Measurements from ENCODE around the gene CASTOR2.
"Not testable (repeated sequence)": the region's sequence is repeated elsewhere in the genome, so short reads cannot be mapped to it uniquely, and the experiment has no call there.

Gene CASTOR2

DNA sequence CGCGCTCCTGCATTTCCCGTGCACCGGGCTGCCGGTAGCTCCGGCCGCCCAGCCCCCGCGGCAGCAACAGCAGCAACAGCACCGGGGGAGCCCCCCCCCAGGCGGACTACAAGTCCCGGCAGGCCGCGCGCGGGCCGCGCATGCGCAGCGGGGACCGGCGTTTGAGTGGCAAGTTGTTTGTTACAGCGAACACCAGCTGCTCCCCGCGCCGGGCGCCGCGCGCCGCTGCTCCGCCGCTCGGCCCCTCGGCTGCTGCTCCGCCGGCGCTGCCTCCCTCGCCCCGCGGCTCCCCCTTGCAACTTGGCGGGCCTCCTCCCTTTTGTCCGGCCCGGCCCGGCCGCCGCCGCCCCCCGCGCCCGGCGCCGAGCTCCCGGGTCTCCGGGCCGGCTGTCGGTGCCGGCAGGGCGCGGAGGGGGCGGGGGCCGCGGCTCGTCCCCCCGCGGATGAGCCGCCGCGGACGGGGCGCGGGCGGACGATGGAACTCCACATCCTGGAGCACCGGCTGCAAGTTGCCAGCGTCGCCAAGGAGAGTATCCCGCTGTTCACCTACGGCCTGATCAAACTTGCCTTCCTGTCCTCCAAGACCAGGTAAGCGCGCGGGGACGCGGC, at the start of gene CASTOR2:
Gene CASTOR2, plus strand, starts transcription at position 195 of the 609 bp plus-strand sequence. Its CDS starts 281 bp downstream, at position 476.
- not testable (repeated sequence) for DNase-seq (ENCODE audit: low read depth)

DNA sequence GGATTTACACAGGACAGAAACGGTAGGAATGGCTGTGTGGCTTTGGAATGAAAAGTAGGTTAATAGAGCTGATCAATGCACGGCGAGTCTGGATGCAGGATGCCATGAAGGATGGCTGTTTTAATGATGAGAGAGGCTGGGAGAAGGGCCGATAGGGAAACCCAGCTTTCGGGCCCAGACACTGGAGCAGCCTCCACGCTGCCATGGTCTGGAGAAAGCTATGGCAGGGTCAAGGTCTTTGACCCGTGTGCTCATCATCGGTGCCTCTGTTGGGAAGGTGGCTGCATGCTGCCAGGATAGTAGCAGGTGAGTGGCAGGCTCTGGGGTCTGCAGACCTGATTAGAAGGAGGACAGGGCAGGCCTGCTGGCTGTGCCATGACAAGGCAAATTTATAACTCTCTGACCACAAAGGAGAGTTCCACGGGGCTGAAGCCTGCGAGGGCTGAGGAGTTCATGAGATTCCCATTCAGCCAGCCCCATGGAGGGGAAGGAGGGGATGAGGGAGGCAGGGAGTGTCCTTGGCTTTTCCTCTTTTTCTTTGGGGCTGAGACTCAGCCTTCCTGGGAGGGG, 42.1 kb upstream of the CASTOR2 start:
- DNase-seq (ENCODE audit: low read depth), result not testable (repeated sequence)

DNA sequence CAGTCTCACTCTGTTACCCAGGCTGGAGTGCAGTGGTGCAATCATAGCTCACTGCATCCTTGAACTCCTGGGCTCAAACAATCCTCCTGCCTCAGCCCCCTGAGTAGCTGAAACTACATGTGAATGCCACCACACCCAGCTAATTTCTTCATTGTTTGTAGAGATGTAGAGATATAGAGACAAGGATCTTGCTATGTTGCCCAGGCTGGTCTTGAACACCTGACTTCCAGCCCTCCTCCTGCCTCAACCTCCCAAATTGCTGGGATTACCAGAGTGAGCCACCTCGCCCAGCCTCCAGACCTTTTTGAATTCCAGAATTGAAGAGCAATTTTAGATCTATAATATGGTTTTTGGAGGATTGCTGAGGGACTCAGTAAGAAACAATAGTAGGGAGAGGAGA, 40.9 kb upstream of the CASTOR2 start:
- not testable (repeated sequence) for DNase-seq (ENCODE audit: low read depth)

GRCh38 chr7:74926968-74927367, 37.5 kb upstream of the CASTOR2 start:
- not testable (repeated sequence) for DNase-seq (ENCODE audit: low read depth)

DNA sequence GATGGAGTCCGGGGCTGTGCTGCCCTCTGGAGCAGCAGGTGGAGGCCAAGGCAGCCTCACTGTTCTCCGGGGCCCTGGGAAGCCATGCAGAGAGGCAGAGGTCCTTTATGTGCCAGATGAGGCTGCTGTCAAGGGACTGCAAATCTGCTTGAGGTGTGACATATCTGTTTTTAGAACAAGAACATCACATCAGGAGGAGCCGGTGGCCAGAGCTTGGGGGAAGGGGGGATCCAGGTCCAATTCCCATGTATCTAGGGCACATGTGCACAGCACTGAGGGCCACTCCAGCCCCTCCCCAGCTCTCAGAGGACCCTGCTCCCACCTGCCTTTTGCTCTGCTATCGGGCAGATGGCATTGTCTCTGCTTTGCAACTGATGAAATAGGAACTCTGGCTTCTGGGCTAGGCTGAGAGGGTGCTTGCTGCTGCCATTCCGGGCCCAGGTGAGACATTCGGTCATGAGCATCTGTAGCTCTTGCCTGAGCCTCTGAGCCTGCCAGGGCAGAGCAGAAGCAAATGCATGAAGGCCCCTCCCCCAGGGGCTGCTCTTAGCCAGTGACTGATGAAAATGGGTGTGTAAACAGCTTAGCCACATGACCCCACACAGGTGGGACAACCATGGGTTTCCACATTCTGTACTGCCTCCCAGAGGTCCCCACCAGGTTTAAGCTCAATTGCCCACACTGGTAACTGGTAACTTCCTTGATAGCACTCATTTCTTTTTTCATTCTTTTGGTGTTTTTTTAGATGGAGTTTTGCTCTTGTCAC, 32.8 kb upstream of the CASTOR2 start:
- not testable (repeated sequence) for DNase-seq (ENCODE audit: low read depth)

DNA sequence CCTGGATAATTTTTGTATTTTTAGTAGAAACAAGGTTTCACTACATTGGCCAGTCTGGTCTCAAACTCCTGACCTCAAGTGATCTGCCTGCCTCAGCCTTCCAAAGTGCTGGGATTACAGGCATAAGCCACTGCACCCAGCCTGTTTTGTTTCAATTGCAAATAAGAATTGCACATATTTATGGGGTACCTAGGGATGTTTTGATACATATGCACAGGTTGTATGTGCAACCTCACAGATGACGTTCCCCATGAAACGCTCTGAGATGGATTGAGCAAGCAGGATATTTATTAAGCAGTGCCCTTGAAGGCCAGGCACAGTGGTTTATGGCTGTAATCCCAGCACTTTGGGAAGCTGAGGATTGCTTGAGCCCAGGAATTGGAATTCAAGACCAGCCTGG, 25.1 kb upstream of the CASTOR2 start:
- DNase-seq (ENCODE audit: low read depth), result not testable (repeated sequence)

DNA sequence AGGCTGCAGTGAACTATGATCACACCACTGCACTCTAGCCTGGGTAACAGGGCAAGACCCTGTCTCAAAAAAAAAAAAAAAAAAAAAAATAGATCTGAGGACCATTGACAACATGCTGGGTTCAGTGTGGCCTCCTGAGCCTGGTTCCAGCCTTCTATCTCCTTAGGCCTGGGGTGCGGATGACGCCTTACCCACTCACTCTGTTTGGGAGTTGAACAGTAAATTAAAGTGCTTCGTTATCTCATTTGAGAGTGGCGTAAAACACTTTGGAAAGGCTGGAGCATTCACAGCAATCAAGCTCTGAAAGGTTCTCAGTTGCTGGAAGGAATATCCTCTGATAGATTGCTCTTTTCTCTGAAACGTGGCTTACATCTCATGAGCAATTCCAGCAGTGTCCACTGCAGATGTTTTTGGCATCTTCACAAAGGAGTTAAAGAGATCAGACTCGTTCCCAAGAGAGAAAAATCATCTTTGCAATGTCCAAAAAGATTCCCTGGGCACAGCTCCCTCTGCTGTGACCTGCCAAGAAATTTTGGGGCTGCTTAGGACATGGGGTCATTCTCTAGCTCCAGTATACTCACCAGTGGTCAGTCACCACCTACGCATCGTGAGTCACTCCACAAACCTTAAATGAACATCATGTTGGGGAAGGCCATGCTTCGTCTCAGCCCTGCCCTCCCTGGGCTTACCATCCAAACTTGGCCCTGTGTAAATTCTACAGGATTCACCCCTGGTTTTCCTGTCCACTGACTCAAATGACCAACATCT, 23.0 kb upstream of the CASTOR2 start:
- DNase-seq (ENCODE audit: low read depth), result not testable (repeated sequence)

DNA sequence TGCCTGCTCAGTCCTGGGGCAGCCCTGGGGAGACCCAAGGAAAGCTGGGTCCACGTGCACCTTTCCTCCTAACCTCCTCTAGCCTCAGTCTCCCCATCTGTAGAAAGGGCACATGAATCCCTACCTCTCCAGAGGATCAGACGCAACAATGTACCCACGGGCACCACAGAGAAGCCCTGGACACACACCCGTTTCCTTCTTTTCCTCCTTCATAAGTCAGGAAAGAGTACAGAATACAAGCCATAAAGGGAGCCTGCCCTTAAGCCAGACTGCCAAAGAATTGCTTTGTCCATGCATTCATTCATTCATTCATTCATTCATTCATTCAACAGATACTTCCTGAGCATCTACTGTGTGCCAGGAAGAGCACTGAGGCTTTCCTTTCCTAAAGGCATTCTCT, 20.6 kb upstream of the CASTOR2 start:
- not testable (repeated sequence) for DNase-seq (ENCODE audit: low read depth)

DNA sequence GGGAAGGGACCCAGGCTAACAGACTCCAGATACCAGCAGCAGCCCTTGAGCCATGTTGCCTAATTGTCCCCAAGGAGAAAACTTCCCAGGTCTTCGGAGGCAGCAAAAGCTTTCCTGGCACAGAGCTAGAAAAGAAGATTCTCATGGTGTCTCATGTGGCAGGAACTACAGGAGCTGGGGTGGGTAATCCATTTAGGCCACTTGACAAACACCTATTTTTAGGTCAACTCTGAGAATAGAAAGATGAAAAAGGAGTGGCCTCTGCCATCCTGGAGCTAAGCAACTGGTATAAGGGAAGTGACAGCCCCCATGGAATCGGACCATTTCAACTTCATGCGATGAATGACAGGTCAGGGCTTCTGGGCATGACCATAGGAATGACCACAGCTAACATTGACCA, 16.8 kb upstream of the CASTOR2 start:
- not testable (repeated sequence) for DNase-seq (ENCODE audit: low read depth)

- DNase-seq (ENCODE audit: low read depth), result not testable (repeated sequence)
Observed at GRCh38 chr7:74953774-74954173, 10.7 kb upstream of the CASTOR2 start.

GRCh38 chr7:74958328-74958727, 6.2 kb upstream of the CASTOR2 start:
- DNase-seq (ENCODE audit: low read depth), result not testable (repeated sequence)

- DNase-seq (ENCODE audit: low read depth), result not testable (repeated sequence)
Observed at GRCh38 chr7:74963704-74964510, 598 bp upstream of the CASTOR2 start.

GRCh38 chr7:74966208-74966854, 1.8 kb downstream of the CASTOR2 start:
- DNase-seq (ENCODE audit: low read depth), result not testable (repeated sequence)

GRCh38 chr7:74966909-74967308, 2.4 kb downstream of the CASTOR2 start:
- not testable (repeated sequence) for DNase-seq (ENCODE audit: low read depth)

DNA sequence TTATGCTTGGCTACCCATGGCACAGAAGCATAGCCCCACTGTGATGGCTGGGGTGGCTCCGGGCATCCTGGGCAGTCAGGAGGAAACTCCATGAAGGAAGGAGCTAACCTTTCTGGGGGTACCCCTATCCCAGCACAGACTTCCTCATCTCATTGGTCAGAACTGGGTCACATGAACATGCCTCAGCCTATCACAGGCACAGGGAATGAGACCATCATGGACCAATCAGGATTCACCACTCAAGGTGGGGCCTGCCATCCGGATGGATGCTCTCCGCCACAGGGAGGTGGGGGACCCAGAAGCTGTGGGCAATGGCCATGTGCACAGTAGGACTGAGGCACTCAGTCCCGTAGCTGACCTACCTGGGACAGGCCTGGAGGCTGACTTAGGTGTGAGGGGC, 6.9 kb downstream of the CASTOR2 start:
- not testable (repeated sequence) for DNase-seq (ENCODE audit: low read depth)

DNA sequence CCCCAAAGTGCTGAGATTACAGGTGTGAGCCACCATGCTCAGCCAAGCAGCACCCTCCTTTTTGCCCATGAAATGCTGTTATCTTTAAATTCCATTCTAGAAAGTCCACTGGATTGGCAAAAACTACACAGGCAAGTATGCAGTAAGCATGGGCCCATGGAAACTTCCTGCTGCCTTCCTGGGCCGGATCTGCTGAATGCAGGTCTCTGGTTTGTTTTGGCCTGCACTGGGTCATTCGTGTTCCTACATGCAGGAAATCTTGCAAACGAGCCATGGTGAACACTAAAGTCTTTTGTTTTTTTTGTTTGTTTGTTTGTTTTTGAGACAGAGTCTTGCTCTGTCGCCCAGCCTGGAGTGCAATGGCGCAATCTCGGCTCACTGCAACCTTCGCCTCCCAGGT, 7.9 kb downstream of the CASTOR2 start:
- DNase-seq (ENCODE audit: low read depth), result not testable (repeated sequence)

DNA sequence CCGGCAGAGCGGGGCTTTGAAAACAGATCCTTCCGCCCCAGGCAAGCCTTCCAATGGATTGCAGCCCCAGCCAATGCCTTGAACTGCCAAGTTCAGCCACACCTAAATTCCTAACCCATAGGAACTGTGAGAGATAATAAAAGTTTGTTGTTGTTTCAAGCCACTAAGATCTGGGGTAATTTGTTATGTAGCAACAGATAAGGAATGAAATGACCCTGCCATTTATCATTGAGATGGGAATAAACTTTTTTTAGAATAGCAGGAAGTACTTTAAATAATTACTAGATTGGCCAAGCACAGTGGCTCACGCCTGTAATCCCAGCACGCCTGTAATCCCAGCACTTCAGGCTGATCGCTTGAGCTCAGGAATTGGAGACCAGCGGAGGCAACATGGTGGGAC, 11.5 kb downstream of the CASTOR2 start:
- not testable (repeated sequence) for DNase-seq (ENCODE audit: low read depth)

DNA sequence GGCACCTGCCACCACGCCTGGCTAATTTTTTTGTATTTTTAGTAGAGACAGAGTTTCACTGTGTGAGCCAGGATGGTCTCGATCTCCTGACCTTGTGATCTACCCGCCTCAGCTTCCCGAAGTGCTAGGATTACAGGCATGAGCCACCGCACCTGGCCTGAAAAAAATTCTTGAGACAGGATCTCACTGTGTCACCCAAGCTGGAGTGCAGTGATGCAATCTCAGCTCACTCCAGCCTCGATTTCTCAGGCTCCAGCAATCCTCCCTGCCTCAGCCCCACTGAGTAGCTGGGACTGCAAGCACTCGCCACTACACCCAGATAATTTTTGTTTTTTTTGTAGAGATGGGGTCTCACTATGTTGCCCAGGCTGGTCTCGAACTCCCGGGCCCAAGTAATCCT, 13.0 kb downstream of the CASTOR2 start:
- DNase-seq (ENCODE audit: low read depth), result not testable (repeated sequence)

GRCh38 chr7:74988436-74988835, 23.9 kb downstream of the CASTOR2 start:
- DNase-seq (ENCODE audit: low read depth), result not testable (repeated sequence)

- no peak for DNase-seq (ENCODE audit: low read depth)
Observed at GRCh38 chr7:74993121-74993520, 28.6 kb downstream of the CASTOR2 start.
